AG09309 (cell line): ENCODE data around the gene KIF5C.
A peak's percentile ranks its signal among the peaks of the same experiment; 100 is the strongest.

Experiments
- DNase-seq: peaks from one replicate; pipeline ENCODE4 v3.0.0-alpha.2; 2010; ENCODE audit warnings: low read depth
- H3K4me3 ChIP-seq: 2 replicates; pipeline ENCODE4 v1.5.1; 2011; ENCODE audit warnings: mild to moderate bottlenecking, low read depth, low read length, moderate library complexity; ENCODE audit not compliant: control insufficient read depth
- CTCF ChIP-seq: IDR thresholded peaks from 2 replicates; pipeline ENCODE4 v1.5.1; 2011; ENCODE audit warnings: mild to moderate bottlenecking, low read depth, low read length, inconsistent platforms; ENCODE audit not compliant: insufficient read depth, control insufficient read depth; ENCODE audit errors: missing control alignments

KIF5C gene

GRCh38 chr2:148982282-148982681 is 107.3 kb downstream of the KIF5C start:
- DNase-seq: no peak
- no peak overlapping the region for H3K4me3 ChIP-seq
- no peak for TF ChIP-seq CTCF

DNA sequence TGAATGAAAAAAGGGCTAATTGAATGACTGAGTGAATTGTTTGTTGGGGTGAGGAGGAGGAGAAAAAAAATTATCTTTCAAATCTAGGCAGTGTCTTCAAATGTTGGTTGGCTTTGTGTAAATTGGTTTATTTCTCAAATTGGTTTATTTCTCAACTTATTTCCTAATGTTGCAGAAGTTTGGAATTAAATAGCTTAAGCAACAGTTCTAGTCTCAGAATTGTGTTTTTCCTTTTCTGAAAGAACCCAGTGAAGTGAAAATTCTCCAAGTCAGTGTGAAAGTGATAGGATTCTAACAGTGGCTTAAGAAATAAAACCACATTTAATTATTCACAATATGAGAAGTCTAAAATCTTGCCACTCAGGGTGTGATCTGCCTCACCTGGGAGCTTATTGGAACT is 108.9 kb downstream of the KIF5C start:
- no peak overlapping the region for H3K4me3 ChIP-seq
- DNase-seq: no peak
- no peak for TF ChIP-seq CTCF

GRCh38 chr2:148984449-148984848 is 109.4 kb downstream of the KIF5C start:
- no peak for TF ChIP-seq CTCF
- no peak for DNase-seq

GRCh38 chr2:148987286-148987685 is 112.3 kb downstream of the KIF5C start:
- no peak overlapping the region for H3K4me3 ChIP-seq
- DNase-seq: no peak
- TF ChIP-seq CTCF: no peak

More at GRCh38 chr2:148984449-148984848, 109.4 kb downstream of the KIF5C start:
- H3K4me3 ChIP-seq: no peak overlapping the region

DNA sequence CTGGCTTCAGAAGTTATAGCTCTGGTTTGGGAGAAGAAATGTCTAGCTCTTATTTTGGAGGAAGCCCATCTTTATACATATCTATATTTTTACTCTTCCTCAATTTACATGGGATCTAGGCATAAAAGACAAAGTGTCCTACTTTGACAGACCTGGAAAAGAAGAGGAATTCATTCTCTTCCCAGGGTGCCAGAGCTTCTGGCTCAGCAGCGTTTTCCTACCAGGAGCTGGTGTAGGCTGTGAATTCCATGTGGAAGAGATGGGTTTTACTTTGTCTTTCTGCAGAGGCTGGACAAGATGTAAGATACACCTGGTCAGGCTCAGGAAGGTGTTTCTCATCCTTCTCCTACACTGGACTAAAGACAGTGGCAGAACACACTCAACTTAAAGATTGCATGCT is 113.3 kb downstream of the KIF5C start:
- TF ChIP-seq CTCF: no peak
- DNase-seq: no peak
- no peak overlapping the region for H3K4me3 ChIP-seq

DNA sequence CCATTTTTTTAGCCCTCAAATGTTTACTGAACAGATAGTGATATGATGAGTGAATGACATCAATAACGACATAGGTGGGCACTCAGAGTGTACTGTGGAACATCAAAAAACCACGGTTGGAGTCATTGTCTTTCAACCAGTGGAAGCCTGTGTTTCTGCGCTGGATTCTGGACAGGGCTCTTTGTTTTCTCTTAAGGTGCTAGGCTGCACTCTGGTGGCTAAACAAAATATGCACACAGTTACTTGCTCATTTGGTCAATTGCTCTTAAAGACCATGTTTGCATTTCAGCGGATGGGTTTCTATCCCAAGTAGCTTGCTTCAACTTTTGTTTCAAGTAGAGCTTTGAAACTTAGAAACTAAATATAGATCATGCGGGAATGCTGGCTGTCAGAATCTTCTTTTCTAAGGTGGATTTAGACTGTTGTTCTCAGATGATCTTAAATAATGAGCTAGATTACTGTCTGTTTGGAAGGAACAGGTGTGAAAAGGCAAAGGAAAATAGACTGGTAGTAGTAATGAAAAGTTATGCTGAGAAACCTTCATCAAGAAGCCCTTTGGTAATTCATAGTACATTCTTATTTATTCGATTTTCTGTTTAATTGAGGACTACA is 115.0 kb downstream of the KIF5C start:
- H3K4me3 ChIP-seq: no peak overlapping the region
- DNase-seq: peak; percentile 80
- TF ChIP-seq CTCF: peak; percentile 70

- no peak for DNase-seq
- TF ChIP-seq CTCF: no peak
- H3K4me3 ChIP-seq: no peak overlapping the region
These were observed 115.9 kb downstream of the KIF5C start for GRCh38 chr2:148990968-148991367.
